Sigmoid colon (tissue), 7 donors: ENCODE measurements around the gene FSCN2. TPM values are rescaled to one million over a fixed set of nuclear protein-coding genes. Genes with fewer than 3 reads are reported as not detected.

Experiments
- DNase-seq: peaks from one replicate; pipeline ENCODE4 v3.0.0-alpha.2; 2019
- H3K27ac ChIP-seq, 4 donors: fragments of 200-600 bp; sonication (generic); one replicate each; pipeline ENCODE4 v1.5.1; 2016 to 2019; ENCODE audit warnings: mild to moderate bottlenecking in 1 of 4
- H3K27me3 ChIP-seq, 3 donors: fragments of 200-600 bp; sonication (generic); one replicate each; pipeline ENCODE4 v1.5.1; 2019; ENCODE audit warnings: mild to moderate bottlenecking in 1 of 3
- H3K36me3 ChIP-seq, 4 donors: fragments of 200-600 bp; sonication (generic); one replicate each; pipeline ENCODE4 v1.5.1; 2016 to 2019
- H3K4me1 ChIP-seq, 4 donors: fragments of 200-600 bp; sonication (generic); one replicate each; pipeline ENCODE4 v1.5.1; 2017 to 2019
- H3K4me3 ChIP-seq, 4 donors: fragments of 200-600 bp; sonication (generic); one replicate each; pipeline ENCODE4 v1.5.1; 2017 to 2019; ENCODE audit warnings: mild to moderate bottlenecking in 2 of 4, moderate library complexity in 1 of 4
- H3K9me3 ChIP-seq, 4 donors: fragments of 200-600 bp in 3 of 4; sonication (generic) in 3 of 4; one replicate each; pipeline versions ENCODE4 v1.5.1 to v1.6.1; 2013 to 2019
- EP300 ChIP-seq, 4 donors: sonication (generic); formaldehyde crosslinking; IDR thresholded peaks; one replicate each; pipeline ENCODE4 v1.6.1; 2017; ENCODE audit warnings: antibody characterized with exemption in 4 of 4
- POLR2A ChIP-seq, 2 donors: fragments of 450-650 bp; IDR thresholded peaks; one replicate each; pipeline ENCODE4 v1.6.1; 2016; ENCODE audit warnings: antibody characterized with exemption in 2 of 2, mild to moderate bottlenecking in 2 of 2, moderate library complexity in 2 of 2
- POLR2AphosphoS5 ChIP-seq, 4 donors: sonication (generic); formaldehyde crosslinking; IDR thresholded peaks; one replicate each; pipeline ENCODE4 v1.6.1; 2017; ENCODE audit warnings: antibody characterized with exemption in 4 of 4
- WGBS, 2 donors: extraction: QIAGEN DNeasy Blood & Tissue Kit; methylation state at CpG; one replicate each; pipeline ENCODE4 v1.1.7; 2013; 5-methylcytosine and 5-hydroxymethylcytosine counted together
- intact Hi-C: fragments of 100-400 bp; cut with DNase I; formaldehyde crosslinking; loops from one replicate; pipeline ENCODE4 v1.15.1; 2023
- polyA plus RNA-seq, 3 donors: library from polyadenylated mRNA; stranded (reverse); fragments of 200-250 nt; gene quantifications; one replicate each; pipeline ENCODE4 v1.2.3, GENCODE V29; 2013
- total RNA-seq, 4 donors: library from RNA; depleted of rRNA; stranded (reverse); fragments of >200 nt; gene quantifications; one replicate each; pipeline ENCODE4 v1.1.0, GENCODE V29; 2016
- TF ChIP-seq, protein P1 (sequence below), 4 experiments: fragments of 450-650 bp in 3 of 4; fragments of 200-600 bp in 1 of 4; IDR thresholded peaks; one replicate each; pipeline ENCODE4 v1.5.1; 2016 to 2019; ENCODE audit warnings: antibody characterized with exemption in 4 of 4, mild to moderate bottlenecking in 3 of 4, moderate library complexity in 2 of 4
- donor health status: healthy with polysubstance abuse.
- donor health status: Bipolar disorder and iron deficiency.
- donor health status: healthy.

The FSCN2 gene
- total and polyA plus RNA-seq, 7 donors: 0.33 to 2.3 (median 1.0) TPM; not detected in 3

DNA sequence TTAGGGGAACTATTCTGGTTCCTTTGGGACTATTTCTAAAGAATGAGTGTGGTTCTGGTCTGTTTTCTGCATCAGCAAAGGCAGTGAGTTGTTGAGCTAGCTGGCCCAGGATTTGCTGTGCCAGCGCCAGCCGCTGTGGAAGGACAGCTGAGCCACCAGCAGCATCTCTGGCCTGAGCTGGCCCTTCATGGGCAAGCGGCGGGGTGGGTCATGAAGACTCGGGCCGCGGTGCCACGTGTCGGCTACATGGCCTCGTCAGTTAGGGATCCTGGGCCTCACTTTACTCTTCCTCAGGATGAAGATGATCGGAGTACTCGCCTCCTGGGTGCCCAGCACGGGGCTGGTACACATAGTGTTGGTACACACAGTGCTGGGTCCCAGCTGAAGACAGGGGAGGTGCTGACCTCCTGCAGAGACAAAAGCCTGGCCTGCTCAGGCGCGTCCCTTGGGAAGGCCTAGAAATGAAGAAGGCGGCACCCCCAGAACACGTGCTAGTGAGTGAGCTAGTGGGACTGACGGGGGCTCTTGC is 41.9 kb downstream of the FSCN2 start:
- Histone ChIP-seq H3K36me3 (peaks cover 31 to 44% (median 40%) of the 10 kb centered on the region in 4 donors), H3K27ac (no peak overlapping the region), H3K9me3 (no peaks in the 10 kb centered on the region), H3K4me3 (no peak overlapping the region), H3K4me1 (peaks cover 0 to 44% (median 38%) of the 10 kb centered on the region in 4 donors), H3K27me3 (no peaks in the 10 kb centered on the region)
- TF ChIP-seq POLR2A (IDR thresholded peaks at IDR 0.05): no peak
- no peak for TF ChIP-seq EP300 (IDR thresholded peaks at IDR 0.05)
- TF ChIP-seq, protein P1, sequence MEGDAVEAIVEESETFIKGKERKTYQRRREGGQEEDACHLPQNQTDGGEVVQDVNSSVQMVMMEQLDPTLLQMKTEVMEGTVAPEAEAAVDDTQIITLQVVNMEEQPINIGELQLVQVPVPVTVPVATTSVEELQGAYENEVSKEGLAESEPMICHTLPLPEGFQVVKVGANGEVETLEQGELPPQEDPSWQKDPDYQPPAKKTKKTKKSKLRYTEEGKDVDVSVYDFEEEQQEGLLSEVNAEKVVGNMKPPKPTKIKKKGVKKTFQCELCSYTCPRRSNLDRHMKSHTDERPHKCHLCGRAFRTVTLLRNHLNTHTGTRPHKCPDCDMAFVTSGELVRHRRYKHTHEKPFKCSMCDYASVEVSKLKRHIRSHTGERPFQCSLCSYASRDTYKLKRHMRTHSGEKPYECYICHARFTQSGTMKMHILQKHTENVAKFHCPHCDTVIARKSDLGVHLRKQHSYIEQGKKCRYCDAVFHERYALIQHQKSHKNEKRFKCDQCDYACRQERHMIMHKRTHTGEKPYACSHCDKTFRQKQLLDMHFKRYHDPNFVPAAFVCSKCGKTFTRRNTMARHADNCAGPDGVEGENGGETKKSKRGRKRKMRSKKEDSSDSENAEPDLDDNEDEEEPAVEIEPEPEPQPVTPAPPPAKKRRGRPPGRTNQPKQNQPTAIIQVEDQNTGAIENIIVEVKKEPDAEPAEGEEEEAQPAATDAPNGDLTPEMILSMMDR (IDR thresholded peaks at IDR 0.05): no peak
- WGBS, 2 donors: 97% methylated on average over 18 of the region's 18 CpGs
- intact Hi-C loops: loop anchor here (5.0 kb wide), 1 partner anchor 32 kb away; no protein-coding TSS in a partner anchor
- DNase-seq: no peak

DNA sequence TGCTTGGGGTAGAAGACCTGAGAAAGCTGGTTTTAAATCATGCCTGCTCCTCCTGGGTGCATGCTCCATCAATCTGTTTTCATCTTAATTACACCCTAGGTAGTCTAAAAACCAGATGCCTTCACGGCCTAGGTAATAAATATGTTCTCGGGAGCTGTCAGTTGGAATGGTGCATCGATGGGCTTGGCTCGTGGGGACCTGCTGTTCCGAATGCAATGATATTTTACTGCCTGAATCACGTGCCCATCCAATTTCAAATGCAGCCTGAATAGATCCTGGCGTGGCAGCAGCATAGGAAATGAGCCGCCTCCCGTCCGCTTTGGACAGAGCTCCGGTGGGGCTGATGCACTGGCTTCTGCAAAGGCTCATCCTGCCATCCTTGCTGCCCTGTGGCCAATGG is 42.8 kb downstream of the FSCN2 start:
- H3K36me3 ChIP-seq: peaks cover 24 to 45% (median 35%) of the 10 kb centered on the region in 4 donors
- no peak for DNase-seq
- H3K9me3 ChIP-seq: no peaks in the 10 kb centered on the region
- TF ChIP-seq, protein P1 (IDR thresholded peaks at IDR 0.05): no peak
- TF ChIP-seq EP300 (IDR thresholded peaks at IDR 0.05): no peak
- no peak for TF ChIP-seq POLR2AphosphoS5 (IDR thresholded peaks at IDR 0.05)
- no peak for TF ChIP-seq POLR2A (IDR thresholded peaks at IDR 0.05)
- no peak overlapping the region for H3K27ac ChIP-seq
- H3K27me3 ChIP-seq: no peaks in the 10 kb centered on the region
- 77 to 91% methylated on average over 11 of the region's 11 CpGs for WGBS, 2 donors
- intact Hi-C loops: no loop called here
- H3K4me1 ChIP-seq: peaks cover 0 to 40% (median 32%) of the 10 kb centered on the region in 4 donors
- no peak overlapping the region for H3K4me3 ChIP-seq

DNA sequence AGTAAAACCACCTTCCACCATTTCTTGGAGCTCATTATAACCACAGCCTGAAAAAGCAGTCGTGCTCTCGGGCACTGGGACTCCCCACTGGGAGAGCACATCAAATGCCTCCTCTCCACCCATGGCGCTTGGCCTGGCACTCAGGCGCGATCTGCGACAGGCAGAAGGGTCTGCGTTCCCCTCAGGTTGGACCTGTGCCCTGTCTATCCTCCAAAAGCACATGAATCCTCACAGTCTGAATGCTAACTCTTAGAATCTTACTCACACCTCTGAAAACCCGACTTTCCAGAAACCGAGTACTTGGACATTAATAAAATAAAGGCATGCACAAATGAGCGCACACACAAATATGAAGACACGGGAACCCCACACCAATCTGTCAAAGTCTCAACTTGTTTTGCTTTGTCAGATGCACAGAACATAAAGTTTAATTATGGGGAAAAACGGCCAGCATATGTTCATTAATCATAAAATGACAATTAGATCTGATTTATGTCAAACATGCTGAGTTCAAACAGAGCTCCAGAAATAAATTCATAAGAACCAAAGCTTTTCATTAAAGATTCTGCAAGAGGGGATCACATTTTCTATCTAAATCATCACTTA is 44.5 kb downstream of the FSCN2 start:
- DNase-seq: no peak
- no peaks in the 10 kb centered on the region for H3K27me3 ChIP-seq
- 93 to 94% methylated on average over 12 of the region's 12 CpGs for WGBS, 2 donors
- H3K27ac ChIP-seq: no peak overlapping the region
- peaks cover 24 to 47% (median 35%) of the 10 kb centered on the region in 4 donors for H3K36me3 ChIP-seq
- TF ChIP-seq POLR2A (IDR thresholded peaks at IDR 0.05) (no peak), POLR2AphosphoS5 (IDR thresholded peaks at IDR 0.05) (no peak)
- TF ChIP-seq, protein P1 (IDR thresholded peaks at IDR 0.05): no peak
- no peaks in the 10 kb centered on the region for H3K9me3 ChIP-seq
- no peak overlapping the region for H3K4me3 ChIP-seq
- intact Hi-C loops: no loop called here
- peaks cover 0 to 40% (median 33%) of the 10 kb centered on the region in 4 donors for H3K4me1 ChIP-seq

DNA sequence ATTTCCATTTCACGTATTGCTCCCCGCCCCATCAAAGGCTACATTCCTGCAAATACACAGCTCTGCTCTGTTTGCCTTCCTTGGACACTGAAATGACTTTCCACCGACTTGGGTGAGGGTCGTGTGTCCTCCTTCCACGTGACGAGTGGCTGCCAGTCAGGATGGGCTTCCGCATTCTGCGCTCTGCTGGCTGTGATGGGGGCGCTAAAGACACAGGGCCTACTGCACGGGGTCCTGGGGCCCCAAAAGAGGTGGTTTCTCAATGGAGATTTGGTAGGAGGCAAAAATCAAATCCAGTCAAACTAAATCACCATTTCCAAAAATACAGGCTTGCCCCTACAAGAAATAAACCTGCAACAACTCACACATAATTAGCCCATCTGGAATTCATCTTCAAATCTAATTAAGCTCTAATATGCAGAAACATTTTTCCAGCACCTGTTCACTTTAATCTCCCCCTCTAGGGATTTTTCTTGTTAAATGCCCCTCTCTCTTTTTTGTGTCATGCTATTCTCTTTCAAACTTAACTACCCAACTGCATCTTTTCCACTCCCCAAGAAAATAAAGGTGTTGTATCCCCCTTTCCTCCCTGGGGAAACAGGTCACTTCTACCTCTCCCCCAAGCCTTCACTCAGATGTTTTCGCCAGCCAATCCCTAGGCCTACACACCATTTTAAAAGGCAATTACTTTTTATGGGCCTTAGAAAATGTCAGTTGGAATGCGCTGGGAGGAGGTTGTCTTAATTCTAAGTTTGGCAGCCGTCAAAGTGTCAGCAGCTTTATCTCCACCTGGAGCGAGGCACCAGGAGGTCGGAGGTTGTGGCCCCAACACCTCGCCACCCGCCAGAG is 45.8 kb downstream of the FSCN2 start:
- Histone ChIP-seq H3K4me3 (no peak overlapping the region), H3K36me3 (peaks cover 24 to 49% (median 38%) of the 10 kb centered on the region in 4 donors), H3K9me3 (no peaks in the 10 kb centered on the region), H3K27me3 (no peaks in the 10 kb centered on the region), H3K4me1 (peaks cover 0 to 30% (median 22%) of the 10 kb centered on the region in 4 donors), H3K27ac (no peak overlapping the region)
- no peak for DNase-seq
- no peak for TF ChIP-seq EP300 (IDR thresholded peaks at IDR 0.05)
- no peak for TF ChIP-seq POLR2AphosphoS5 (IDR thresholded peaks at IDR 0.05)
- no peak for TF ChIP-seq POLR2A (IDR thresholded peaks at IDR 0.05)
- TF ChIP-seq, protein P1 (IDR thresholded peaks at IDR 0.05): no peak
- 64 to 87% methylated on average over 17 of the region's 17 CpGs for WGBS, 2 donors
- intact Hi-C loops: no loop called here
